HepG2 (cell line): ENCODE data around the gene NOL4L. TPM values are rescaled to one million over a fixed set of nuclear protein-coding genes. Genes with fewer than 3 reads are reported as not detected.

Experiments used
- HES4 ChIP-seq: sonication (generic); formaldehyde crosslinking; IDR thresholded peaks from 2 replicates; pipeline ENCODE4 v1.9.0; 2021; ENCODE audit warnings: mild to moderate bottlenecking, missing genetic modification reagents, borderline replicate concordance
- HNRNPL ChIP-seq: fragments of 200-400 bp; formaldehyde crosslinking; IDR thresholded peaks from 2 replicates; pipeline ENCODE4 v1.6.1; 2017; ENCODE audit warnings: mild to moderate bottlenecking, low read depth, low read length
- JUNB ChIP-seq: sonication (generic); formaldehyde crosslinking; IDR thresholded peaks from 2 replicates; pipeline ENCODE4 v1.8.0; 2022; ENCODE audit warnings: missing genetic modification reagents, mild to moderate bottlenecking, borderline replicate concordance
- MIXL1 ChIP-seq: IDR thresholded peaks from 2 replicates; pipeline ENCODE4 v1.6.1; 2016
- MLLT10 ChIP-seq: sonication (generic); formaldehyde crosslinking; IDR thresholded peaks from 2 replicates; pipeline ENCODE4 v1.4.0; 2020; ENCODE audit warnings: missing genetic modification reagents
- NFYB ChIP-seq: sonication (generic); formaldehyde crosslinking; IDR thresholded peaks from 2 replicates; pipeline ENCODE4 v1.4.0; 2020; ENCODE audit warnings: missing genetic modification reagents
- RFXAP ChIP-seq: sonication (generic); formaldehyde crosslinking; IDR thresholded peaks from 2 replicates; pipeline ENCODE4 v1.4.0; 2020; ENCODE audit warnings: missing genetic modification reagents, borderline replicate concordance
- SOX5 ChIP-seq: IDR thresholded peaks from 2 replicates; pipeline ENCODE4 v1.6.1; 2016; ENCODE audit warnings: borderline replicate concordance
- UBTF ChIP-seq: sonication (generic); formaldehyde crosslinking; IDR thresholded peaks from 2 replicates; pipeline ENCODE4 v1.4.0; 2020; ENCODE audit warnings: mild to moderate bottlenecking, missing genetic modification reagents
- ZFP37 ChIP-seq: sonication (generic); formaldehyde crosslinking; IDR thresholded peaks from 2 replicates; pipeline ENCODE4 v1.4.0; 2020; ENCODE audit warnings: missing genetic modification reagents, borderline replicate concordance
- ZNF619 ChIP-seq: sonication (generic); formaldehyde crosslinking; IDR thresholded peaks from 2 replicates; pipeline ENCODE4 v1.4.0; 2020; ENCODE audit warnings: mild to moderate bottlenecking, missing genetic modification reagents
- polyA plus RNA-seq, 8 experiments: library from polyadenylated mRNA; depleted of rRNA in 3 of 8; stranded (reverse) in 7 of 8; unstranded in 1 of 8; fragments of >200 nt; fragmentation: Illumina TruSeq in 4 of 8; extraction: Trizol in 4 of 8; gene quantifications; 2 replicates each; pipeline versions ENCODE4 v1.2.1 to v1.2.3, GENCODE V29; 2011 to 2016; ENCODE audit warnings: low read depth in 4 of 8, missing spikeins in 1 of 8, mixed read lengths in 1 of 8; ENCODE audit not compliant: insufficient read depth in 1 of 8
- total RNA-seq, 5 experiments: library from RNA; depleted of rRNA; stranded (reverse); fragments of >200 nt; fragmentation: Illumina TruSeq; extraction: Trizol; gene quantifications; 2 replicates each; pipeline ENCODE4 v1.2.3, GENCODE V29; 2016; ENCODE audit warnings: low read depth in 1 of 5
- TF ChIP-seq, protein P1 (sequence below): sonication (generic); formaldehyde crosslinking; conservative IDR thresholded peaks from 2 replicates; pipeline ENCODE4 v1.8.0; 2022; ENCODE audit warnings: mild to moderate bottlenecking, moderate library complexity, missing genetic modification reagents
- TF ChIP-seq, protein P2 (sequence below): sonication (generic); formaldehyde crosslinking; IDR thresholded peaks from 2 replicates; pipeline ENCODE4 v1.4.0; 2020; ENCODE audit warnings: missing genetic modification reagents
- TF ChIP-seq, protein P3 (sequence below): IDR thresholded peaks from 2 replicates; pipeline ENCODE4 v1.6.1; 2016; ENCODE audit warnings: low read depth, missing genetic modification reagents, missing compliant biosample characterization

The NOL4L gene
- total and polyA plus RNA-seq, 2 of the 13 experiments (the other 11 are each of a cell fraction or from before 2014, with no cell fraction given): 16.6 to 35.4 TPM

- TF ChIP-seq, protein P1, sequence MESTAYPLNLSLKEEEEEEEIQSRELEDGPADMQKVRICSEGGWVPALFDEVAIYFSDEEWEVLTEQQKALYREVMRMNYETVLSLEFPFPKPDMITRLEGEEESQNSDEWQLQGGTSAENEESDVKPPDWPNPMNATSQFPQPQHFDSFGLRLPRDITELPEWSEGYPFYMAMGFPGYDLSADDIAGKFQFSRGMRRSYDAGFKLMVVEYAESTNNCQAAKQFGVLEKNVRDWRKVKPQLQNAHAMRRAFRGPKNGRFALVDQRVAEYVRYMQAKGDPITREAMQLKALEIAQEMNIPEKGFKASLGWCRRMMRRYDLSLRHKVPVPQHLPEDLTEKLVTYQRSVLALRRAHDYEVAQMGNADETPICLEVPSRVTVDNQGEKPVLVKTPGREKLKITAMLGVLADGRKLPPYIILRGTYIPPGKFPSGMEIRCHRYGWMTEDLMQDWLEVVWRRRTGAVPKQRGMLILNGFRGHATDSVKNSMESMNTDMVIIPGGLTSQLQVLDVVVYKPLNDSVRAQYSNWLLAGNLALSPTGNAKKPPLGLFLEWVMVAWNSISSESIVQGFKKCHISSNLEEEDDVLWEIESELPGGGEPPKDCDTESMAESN: 0 out of 2 replicates have a peak, but pooled peaks have one; percentile 44
- TF ChIP-seq MLLT10 (CRISPR knock-in tag) (0 out of 2 replicates have a peak, but pooled peaks have one; percentile 31), RFXAP (CRISPR knock-in tag) (peak; percentile 73; the same call in 1 of the 2 replicates), UBTF (CRISPR knock-in tag) (0 out of 2 replicates have a peak, but pooled peaks have one; percentile 19), NFYB (CRISPR knock-in tag) (no peak), MIXL1 (no peak), HNRNPL (no peak), SOX5 (CRISPR knock-in tag) (no peak), ZFP37 (CRISPR knock-in tag) (0 out of 2 replicates have a peak, but pooled peaks have one; percentile 16), ZNF619 (0 out of 2 replicates have a peak, but pooled peaks have one; percentile 44), JUNB (CRISPR knock-in tag) (no peak), HES4 (CRISPR knock-in tag) (0 out of 2 replicates have a peak, but pooled peaks have one; percentile 6)
- TF ChIP-seq, protein P2, sequence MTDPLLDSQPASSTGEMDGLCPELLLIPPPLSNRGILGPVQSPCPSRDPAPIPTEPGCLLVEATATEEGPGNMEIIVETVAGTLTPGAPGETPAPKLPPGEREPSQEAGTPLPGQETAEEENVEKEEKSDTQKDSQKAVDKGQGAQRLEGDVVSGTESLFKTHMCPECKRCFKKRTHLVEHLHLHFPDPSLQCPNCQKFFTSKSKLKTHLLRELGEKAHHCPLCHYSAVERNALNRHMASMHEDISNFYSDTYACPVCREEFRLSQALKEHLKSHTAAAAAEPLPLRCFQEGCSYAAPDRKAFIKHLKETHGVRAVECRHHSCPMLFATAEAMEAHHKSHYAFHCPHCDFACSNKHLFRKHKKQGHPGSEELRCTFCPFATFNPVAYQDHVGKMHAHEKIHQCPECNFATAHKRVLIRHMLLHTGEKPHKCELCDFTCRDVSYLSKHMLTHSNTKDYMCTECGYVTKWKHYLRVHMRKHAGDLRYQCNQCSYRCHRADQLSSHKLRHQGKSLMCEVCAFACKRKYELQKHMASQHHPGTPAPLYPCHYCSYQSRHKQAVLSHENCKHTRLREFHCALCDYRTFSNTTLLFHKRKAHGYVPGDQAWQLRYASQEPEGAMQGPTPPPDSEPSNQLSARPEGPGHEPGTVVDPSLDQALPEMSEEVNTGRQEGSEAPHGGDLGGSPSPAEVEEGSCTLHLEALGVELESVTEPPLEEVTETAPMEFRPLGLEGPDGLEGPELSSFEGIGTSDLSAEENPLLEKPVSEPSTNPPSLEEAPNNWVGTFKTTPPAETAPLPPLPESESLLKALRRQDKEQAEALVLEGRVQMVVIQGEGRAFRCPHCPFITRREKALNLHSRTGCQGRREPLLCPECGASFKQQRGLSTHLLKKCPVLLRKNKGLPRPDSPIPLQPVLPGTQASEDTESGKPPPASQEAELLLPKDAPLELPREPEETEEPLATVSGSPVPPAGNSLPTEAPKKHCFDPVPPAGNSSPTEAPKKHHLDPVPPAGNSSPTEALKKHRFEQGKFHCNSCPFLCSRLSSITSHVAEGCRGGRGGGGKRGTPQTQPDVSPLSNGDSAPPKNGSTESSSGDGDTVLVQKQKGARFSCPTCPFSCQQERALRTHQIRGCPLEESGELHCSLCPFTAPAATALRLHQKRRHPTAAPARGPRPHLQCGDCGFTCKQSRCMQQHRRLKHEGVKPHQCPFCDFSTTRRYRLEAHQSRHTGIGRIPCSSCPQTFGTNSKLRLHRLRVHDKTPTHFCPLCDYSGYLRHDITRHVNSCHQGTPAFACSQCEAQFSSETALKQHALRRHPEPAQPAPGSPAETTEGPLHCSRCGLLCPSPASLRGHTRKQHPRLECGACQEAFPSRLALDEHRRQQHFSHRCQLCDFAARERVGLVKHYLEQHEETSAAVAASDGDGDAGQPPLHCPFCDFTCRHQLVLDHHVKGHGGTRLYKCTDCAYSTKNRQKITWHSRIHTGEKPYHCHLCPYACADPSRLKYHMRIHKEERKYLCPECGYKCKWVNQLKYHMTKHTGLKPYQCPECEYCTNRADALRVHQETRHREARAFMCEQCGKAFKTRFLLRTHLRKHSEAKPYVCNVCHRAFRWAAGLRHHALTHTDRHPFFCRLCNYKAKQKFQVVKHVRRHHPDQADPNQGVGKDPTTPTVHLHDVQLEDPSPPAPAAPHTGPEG (CRISPR knock-in tag): no peak
- TF ChIP-seq, protein P3, sequence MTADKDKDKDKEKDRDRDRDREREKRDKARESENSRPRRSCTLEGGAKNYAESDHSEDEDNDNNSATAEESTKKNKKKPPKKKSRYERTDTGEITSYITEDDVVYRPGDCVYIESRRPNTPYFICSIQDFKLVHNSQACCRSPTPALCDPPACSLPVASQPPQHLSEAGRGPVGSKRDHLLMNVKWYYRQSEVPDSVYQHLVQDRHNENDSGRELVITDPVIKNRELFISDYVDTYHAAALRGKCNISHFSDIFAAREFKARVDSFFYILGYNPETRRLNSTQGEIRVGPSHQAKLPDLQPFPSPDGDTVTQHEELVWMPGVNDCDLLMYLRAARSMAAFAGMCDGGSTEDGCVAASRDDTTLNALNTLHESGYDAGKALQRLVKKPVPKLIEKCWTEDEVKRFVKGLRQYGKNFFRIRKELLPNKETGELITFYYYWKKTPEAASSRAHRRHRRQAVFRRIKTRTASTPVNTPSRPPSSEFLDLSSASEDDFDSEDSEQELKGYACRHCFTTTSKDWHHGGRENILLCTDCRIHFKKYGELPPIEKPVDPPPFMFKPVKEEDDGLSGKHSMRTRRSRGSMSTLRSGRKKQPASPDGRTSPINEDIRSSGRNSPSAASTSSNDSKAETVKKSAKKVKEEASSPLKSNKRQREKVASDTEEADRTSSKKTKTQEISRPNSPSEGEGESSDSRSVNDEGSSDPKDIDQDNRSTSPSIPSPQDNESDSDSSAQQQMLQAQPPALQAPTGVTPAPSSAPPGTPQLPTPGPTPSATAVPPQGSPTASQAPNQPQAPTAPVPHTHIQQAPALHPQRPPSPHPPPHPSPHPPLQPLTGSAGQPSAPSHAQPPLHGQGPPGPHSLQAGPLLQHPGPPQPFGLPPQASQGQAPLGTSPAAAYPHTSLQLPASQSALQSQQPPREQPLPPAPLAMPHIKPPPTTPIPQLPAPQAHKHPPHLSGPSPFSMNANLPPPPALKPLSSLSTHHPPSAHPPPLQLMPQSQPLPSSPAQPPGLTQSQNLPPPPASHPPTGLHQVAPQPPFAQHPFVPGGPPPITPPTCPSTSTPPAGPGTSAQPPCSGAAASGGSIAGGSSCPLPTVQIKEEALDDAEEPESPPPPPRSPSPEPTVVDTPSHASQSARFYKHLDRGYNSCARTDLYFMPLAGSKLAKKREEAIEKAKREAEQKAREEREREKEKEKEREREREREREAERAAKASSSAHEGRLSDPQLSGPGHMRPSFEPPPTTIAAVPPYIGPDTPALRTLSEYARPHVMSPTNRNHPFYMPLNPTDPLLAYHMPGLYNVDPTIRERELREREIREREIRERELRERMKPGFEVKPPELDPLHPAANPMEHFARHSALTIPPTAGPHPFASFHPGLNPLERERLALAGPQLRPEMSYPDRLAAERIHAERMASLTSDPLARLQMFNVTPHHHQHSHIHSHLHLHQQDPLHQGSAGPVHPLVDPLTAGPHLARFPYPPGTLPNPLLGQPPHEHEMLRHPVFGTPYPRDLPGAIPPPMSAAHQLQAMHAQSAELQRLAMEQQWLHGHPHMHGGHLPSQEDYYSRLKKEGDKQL (CRISPR knock-in tag): no peak
These were observed 524 bp upstream of the NOL4L start (continued) for GRCh38 chr20:32585586-32586127.
